HG02623 (cell line): ENCODE measurements around the gene STAT6.
A peak's percentile ranks its signal among the peaks of the same experiment; 100 is the strongest.

ENCODE experiments used
- ATAC-seq: cut with Tn5 transposase; IDR thresholded peaks from one replicate; pipeline ENCODE4 v1.9.1; 2021; ENCODE audit warnings: moderate library complexity; ENCODE audit not compliant: unreplicated experiment

The STAT6 gene

DNA sequence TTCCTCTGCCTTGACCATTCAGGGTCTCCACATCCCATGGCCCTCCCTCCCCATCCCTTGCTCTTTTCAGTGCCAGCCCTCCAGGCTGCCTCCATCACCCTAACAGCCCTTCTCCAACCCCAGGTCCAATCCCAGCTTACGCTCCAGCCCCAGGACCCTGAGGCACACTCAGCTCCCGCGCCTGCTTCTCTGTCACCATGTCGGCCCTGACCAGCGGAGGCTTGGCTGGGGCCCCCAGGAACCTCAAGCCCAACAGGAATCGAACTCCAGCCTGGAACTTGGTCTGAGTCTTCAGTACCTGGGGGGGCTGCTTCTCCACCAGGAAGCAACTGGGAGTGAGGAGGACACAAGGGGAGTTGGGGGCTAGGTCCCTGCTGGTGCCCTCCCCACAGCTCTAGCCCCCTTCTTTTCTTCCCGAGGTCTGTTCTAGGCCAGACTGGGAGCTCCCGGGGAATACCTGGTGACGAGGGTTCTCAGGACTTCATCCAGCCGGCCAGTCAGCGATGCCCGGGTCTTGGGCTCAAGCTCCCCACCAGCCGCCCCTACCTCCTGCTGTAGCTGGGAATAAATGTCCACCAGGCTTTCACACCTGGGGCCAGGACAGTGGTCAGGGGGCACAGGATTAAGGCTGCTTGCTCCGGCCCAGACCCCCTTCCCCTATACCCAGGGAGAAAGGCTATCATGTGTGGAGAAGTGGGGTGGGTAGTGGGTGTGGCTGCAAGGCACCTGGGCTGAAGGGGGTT lies 6.0 kb downstream of the STAT6 start:
- ATAC-seq: no peak

DNA sequence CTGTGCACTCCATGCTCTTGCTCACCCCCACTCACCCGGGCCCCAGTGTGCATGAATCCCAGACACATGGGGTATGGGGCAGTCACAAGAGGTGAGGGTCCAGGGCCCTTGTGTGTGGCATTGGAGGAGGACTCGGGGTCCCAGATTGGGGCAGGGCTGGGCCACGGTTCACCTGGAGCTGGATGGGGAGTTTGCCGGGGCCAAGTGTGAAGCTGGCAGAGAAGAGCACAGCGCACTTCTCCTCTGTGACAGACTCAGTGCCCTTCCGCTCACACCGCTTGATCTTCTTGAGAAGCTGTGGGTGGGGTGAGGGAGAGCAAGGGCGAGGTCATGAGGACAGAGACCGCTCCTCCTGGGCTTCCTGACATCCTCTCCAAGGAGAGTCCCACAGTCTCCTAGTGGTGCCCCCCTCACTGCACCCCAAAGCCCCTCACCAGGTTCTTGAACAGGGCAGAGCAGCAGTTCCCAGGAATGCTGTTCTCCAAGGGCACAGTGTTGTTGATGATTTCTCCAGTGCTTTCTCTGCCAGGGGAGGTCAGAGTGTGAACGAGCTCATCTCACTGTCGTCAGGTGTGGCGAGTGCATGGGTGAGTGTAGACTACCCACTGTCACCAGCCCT lies 6.8 kb downstream of the STAT6 start:
- no peak for ATAC-seq

DNA sequence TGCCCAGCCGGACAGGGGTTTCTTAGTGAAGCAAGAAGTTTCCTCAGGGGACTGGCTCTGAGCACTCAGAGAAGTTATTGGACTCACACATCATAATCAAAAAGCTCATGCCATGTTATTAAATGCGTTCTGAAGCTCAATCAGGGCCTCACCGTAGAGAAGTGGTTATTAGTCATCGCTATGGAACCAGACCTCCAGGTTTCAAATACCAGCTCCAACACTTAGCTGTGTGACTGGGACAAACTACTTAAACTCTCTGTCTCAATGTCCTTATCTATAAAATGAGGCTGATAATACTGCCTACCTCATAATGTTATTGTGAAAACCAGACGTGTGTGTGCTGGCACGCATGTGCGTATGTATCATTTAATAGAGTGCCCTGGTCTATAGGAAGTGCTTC lies 7.3 kb downstream of the STAT6 start:
- no peak for ATAC-seq

DNA sequence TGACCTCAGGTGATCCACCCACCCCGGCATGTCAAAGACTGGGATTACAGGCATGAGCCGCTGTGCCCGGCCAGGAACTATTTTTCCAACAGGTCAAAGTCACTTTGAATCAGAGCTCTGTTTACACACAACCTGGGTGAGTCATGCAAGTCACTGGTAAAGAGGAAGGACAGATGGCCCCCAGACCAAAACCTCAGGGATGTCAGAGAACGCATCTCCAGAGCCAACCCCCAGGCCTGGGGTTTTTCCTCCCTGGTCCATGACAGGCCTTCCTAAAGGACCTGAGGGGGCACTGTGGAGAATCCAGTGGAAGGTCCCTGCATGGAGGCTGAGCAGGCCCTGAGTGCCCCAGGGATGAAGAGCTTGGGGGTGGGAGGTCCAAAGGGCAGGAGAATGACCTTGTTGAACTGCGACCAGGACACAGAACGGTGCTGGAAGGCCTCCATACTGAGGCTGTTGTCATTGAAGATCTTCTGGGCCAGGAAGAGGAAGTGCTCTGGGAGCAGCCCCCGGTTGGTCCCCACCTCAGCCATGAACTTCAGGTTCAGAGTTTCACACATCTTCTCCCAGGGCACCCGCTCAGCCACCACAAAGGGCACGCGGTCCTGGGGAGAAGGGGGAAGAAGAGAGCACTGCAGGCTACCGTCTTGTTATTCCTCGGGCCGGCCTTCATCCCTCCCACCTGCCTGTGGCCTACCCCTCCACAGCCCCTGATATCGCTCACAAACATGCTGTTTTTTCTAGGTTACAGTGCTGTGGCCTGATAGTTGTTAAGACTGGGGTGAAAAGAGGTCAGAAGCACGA lies 9.1 kb downstream of the STAT6 start:
- ATAC-seq: no peak

DNA sequence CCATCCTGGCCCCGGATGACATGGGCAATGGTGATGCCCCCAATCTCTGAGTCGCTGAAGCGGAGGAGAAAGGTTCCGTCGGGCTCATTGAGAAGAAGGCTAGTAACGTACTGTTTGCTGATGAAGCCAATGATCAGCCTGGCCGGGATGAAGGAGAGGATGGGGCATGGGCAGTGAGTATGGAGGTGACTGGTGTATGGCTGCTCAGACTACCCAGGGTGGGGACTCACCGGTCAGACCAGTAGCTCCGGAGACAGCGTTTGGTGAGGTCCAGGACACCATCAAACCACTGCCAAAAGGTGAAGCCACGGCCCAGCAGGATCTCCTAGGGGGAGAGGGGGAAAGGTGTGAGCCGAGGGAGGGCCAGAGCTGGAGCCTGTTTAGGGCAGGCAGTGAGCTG lies 11.4 kb downstream of the STAT6 start:
- ATAC-seq: no peak

DNA sequence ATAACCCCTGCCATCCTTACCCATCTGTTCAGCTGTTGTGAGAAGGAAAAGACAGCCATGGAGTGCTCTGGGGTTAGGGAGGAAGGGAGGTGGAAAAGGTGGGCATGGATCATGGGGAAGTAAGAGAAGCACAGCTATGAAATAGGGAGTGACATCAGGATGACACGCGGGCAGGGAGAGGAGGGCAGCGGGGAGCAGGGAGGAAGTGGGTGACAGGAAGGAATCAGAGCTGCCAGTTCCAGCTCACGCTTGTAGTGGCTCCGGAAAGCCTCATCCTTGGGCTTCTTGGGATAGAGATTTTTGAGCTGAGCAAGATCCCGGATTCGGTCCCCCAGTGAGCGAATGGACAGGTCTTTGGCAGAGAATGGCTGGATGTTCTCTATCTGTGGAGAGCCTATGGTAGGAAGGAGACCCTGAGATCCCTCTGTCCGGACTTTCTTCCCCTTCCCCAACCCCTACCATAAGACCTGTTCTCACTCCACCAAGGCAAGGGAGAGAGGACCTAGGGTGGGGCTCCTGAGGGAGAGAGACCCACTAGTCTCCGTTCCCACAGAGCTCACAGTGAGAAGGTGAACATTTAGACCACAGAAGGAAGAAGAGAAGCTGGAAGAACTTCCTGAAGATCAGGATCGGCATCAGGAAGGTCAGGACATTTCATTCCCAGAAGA lies 12.0 kb downstream of the STAT6 start:
- no peak for ATAC-seq

DNA sequence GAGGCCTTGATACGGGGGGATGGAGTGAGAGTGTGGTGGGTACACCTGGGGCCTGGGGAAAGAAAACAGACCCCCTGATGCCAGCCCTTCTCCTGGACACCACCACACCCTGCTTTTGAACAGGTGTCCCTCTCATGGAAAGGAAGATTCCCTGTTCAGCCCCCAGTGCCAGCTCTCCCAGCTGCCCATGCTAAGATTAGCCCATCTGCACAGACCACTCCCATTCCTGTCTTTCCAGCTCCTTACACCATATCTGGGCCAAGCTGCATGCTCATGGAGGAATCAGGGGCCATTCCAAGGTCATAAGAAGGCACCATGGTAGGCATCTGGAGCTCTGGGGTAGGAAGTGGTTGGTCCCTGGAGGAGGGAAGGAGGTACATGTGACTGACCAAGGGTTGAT lies 12.6 kb downstream of the STAT6 start:
- ATAC-seq: no peak

DNA sequence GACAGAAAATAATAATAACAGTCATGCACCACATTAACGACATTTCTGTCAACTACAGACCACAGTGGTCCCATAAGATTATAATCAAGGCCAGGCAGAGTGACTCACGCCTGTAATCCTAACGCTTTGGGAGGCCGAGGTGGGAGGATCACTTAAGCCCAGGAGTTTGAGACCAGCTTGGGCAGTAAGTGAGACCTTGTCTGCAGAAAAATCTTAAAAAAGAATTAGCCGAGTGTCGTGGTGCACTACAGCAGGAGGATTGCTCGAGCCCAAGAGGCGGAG lies 13.7 kb downstream of the STAT6 start:
- no peak for ATAC-seq

DNA sequence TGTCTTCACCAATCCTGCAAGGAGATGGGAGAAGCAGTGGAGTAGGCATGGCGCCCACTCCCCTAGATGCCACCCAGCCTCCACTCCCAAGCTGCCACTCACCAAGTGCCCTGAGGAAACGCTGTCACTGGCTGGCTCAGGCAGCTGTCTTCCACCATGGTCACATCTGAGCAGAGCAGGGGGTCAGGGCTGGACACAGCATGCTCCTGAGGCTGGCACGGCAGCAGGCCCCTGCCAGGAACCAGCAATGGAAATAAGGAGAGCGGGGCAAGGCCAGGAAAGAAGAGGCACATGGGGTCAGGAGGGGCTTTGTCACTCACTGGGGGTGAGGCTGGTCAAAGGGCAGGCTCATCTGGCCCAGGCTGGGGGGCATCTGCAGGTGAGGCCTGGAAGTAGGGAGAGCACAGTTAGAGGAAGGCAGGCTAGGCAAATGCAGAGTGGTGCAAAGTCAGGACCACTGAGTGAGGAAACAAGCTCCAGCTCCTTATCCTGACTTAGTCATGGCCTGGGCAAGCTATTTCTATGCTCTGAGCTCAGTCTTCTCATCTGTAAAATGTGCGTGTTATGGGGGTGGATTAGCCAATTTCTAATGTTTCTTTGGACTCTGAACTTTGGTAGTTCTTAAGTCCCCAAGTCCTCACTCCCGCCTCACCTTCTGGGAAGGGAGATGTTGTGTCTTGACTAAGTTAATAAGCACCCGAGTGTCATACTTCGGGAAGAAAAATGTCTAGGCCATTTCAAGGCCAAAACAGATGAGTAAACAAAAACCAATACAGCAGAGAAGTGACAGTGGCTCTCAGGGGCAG lies 14.2 kb downstream of the STAT6 start:
- ATAC-seq: no peak

DNA sequence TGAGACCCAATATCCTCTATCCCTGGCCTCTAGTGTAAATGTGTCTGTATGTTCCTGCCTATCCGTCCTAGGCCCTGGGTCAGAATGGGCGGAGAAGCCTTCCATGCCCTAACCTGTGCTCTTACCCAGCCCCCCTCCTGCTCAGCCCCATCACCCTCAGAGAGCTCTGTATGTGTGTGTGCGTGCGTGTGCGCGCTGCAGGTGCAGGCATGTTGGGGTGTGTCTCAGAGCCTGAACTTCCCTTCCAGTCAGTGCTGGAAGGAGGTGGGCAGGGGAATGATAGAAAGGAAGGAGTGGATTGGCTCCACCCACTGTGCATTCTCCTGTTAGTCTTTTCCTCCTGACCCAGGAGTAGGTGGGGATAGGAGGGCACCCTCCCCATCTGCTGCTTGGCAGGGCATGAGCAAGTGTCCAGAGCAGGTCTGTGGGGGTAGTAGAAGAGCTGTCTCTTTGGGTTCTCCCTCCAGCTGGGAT lies 15.0 kb downstream of the STAT6 start:
- no peak for ATAC-seq

DNA sequence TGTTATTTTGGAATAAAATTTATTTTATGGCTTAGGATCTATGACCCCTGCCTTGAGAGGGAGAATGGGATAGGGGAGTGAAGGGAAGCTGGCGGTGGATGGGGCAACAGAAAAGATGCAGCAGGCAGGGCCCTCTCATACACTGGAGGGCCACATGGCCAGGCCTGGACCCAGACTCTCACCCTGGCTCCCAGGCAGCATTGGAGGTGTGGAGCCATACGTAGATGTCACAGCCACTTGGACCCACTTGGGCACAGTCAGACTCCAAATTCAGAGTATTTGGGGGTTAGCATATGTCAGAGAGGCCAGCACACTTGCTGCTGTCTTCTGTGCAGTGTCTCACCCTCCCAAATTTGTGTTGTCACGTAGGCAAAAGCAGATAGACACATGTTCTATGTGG lies 15.7 kb downstream of the STAT6 start:
- ATAC-seq: no peak

DNA sequence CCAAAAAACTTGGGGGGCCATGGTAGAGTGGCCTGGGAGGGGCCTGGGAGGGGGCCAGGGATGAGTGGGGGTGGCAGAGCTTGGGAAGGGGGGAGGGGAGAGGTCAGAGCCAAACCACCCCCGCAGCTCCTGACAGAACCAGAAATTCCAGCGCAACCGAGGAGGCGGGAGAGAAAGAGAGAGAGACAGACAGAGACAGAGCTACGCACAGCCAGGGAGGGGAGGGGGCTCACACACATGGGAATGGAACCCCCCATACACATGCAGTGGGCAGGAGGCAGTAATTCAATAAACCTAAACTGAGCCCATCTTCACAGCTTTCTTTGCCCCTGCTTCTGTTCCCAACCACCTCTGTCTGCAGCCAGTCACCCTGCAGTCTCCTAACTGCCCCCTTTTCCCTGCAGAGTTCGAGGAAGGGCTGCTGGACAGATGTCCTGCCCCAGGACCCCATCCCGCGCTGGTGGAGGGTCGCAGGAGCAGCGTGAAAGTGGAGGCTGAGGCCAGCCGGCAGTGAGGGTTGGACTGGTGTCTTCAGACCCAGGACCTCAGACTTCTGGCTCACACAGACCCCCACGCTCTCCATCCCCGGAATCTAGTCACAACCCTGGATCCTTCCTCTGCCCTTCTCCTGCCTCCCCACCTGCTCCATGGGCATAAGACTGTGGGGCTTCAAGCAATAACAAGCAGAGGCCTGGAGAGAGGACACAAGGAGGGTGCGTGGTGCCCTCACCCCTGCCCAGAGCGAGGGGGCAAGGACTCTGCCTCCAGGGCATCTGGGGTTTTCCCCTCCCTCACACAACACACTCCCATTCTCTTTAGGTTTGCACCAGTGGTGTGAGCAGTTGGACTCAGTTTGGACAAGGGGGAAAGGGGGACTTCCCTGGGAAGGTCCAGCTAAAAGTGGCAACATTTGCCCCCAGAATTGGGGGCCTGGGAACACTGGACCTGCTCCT lies 16.7 kb downstream of the STAT6 start:
- ATAC-seq: no peak

DNA sequence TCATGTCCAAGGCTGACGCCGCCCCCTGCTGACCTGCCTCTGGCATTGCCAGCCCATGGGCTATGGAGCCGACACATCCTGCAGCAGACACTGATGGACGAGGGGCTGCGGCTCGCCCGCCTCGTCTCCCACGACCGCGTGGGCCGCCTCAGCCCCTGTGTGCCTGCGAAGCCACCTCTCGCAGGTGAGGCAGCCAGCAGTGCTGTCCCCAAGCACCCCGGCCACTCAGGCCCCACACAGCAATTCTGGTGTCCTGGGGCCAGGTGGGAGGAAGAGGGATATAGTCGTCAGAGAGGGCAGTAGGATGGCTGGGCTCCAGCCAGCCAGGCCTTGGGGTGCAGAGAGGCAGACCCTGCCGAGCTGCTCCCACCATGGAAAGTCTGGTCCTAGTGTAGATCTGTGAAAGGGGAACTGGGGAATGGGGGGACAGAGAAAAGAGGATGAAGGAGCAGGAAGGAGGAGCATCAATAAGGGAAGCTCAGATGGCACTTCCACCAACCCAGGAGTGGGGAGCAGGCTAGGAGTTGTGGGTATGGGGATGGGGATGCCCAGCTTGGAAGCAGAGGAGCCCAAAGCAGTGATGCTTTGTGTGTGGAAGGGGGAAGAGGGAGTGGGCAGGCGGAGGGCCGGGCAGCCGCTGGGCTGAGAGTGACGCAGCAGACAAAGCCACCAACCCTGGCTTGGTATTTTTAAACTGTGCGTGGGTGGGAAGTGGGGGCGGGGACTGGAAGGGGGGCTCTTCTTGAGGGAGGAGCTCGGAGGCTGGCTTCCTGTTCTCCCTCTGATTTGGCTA lies 17.6 kb downstream of the STAT6 start:
- ATAC-seq: peak; percentile 28

DNA sequence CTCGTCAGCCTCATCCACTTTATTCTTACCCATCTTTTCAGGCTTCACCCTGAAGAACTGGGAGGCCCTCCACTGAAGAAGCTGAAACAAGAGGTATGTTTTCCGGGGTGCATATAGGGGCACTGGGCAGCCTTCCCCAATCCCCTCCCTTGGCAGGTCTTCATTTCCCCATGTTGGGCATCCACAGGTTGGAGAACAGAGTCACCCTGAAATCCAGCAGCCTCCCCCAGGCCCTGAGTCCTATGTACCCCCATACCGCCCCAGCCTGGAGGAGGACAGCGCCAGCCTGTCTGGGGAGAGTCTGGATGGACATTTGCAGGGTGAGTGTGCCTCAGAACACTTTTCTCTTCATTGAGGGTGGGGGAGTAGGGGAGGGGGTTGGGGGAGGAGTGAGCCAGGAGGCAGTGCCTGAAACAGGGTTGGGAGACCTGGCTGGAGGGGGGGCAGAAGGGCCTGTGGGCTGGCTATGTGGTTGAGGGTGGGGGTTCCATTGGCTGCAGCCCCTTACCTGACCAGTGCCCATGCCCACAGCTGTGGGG lies 18.2 kb downstream of the STAT6 start:
- ATAC-seq: no peak

DNA sequence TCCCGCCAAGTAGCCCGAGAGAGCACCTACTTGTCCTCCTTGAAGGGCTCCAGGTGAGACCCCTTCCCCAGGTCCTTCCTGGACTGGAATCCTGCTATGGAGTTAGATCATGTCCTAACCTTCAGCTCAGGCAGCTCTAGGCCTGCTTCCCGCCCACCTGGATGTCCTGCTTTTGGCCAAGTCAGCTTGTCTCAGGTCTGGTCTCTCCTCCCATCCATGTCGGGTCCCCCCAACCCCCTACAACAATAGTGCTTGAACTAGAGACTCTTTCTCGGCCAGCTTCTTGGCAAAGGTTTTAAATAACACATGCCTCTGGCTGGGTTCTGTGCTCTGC lies 18.7 kb downstream of the STAT6 start:
- ATAC-seq: no peak

DNA sequence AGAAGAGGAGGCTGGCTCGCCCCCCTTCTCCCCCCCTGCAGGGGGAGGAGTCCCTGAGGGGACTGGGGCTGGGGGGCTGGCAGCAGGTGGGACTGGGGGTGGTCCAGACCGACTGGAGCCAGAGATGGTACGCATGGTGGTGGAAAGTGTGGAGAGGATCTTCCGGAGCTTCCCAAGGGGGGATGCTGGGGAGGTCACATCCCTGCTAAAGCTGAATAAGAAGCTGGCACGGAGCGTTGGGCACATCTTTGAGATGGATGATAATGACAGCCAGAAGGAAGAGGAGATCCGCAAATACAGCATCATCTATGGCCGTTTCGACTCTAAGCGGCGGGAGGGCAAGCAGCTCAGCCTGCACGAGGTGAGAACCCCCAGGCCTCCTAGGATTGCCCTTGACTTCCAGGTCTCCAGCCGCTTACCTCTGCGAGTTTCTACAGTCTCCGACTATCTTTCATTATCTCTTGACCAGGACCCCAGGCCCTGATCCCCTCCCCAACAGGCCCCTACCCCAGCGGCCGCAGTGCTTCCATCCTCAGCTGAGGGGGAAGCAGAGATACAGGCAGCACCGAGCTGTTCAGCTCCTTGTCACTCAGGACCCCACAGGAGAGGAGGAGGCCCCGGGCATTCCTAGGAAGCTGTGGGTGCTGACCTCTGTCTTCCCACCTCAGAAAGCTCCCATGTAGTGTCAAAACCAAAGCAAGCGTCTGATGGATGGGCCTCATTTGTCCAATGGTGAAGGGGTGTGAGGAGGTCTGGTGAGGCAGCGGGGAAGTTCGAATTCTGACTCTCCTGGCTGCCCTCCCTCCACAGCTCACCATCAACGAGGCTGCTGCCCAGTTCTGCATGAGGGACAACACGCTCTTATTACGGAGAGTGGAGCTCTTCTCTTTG lies 19.3 kb downstream of the STAT6 start:
- no peak for ATAC-seq

DNA sequence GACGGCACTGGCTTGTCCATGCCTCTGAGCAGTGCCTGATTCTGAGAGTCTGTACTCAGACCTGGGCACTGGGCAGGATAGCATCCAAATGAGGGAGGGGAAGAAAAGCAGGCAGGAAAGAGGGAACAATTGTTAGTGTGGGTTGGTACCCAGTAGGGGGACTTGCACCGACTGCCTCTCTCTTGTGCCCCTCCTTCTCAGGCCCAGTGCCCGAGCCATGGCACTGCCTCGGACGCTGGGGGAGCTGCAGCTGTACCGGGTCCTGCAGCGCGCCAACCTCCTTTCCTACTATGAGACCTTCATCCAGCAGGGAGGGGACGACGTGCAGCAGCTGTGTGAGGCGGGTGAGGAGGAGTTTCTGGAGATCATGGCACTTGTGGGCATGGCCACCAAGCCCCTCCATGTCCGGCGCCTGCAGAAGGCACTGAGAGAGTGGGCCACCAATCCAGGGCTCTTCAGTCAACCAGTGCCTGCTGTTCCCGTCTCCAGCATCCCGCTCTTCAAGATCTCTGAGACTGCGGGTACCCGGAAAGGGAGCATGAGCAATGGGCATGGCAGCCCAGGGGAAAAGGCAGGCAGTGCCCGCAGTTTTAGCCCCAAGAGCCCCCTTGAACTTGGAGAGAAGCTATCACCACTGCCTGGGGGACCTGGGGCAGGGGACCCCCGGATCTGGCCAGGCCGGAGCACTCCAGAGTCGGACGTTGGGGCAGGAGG lies 20.1 kb downstream of the STAT6 start:
- ATAC-seq: no peak
